ENCODE measurements around the gene SLC2A4RG.

GRCh38 chr20:63768591-63769515 is 29.3 kb downstream of the SLC2A4RG start:
- no peak for TF ChIP-seq CTCF (IDR thresholded peaks at IDR 0.05; ENCODE audit: extremely low read depth in 1 of 2, insufficient read depth in 1 of 2, low read depth in 1 of 2, low read length in 2 of 2)
- TF ChIP-seq POLR2AphosphoS5 (IDR thresholded peaks at IDR 0.05; ENCODE audit: insufficient read depth, low read depth, low read length), result no peak
- TF ChIP-seq EZH2 (IDR thresholded peaks at IDR 0.05; ENCODE audit: borderline replicate concordance, low read depth, low read length, severe bottlenecking), result no peak
- TF ChIP-seq POLR2A (IDR thresholded peaks at IDR 0.05; ENCODE audit: low read depth, low read length), result no peak
- no peak for TF ChIP-seq JUN (IDR thresholded peaks at IDR 0.05; ENCODE audit: borderline replicate concordance, insufficient read depth, insufficient read length, low read depth)
